Smooth muscle cell (in vitro differentiated cells): ENCODE results near the gene PRRG1. TPM values are rescaled to one million over a fixed set of nuclear protein-coding genes. Genes with fewer than 3 reads are reported as not detected.
A peak's percentile ranks its signal among the peaks of the same experiment; 100 is the strongest.

Experiments used
- DNase-seq: peaks from one replicate; lab custom pipeline; 2025; ENCODE audit not compliant: unreplicated experiment; lab: John Stamatoyannopoulos, UW
- H2AFZ ChIP-seq: fragments of 200-600 bp; sonication (generic); 2 replicates; pipeline ENCODE4 v1.6.0; 2016; ENCODE audit warnings: antibody characterized with exemption, low read depth, mild to moderate bottlenecking
- H3F3A ChIP-seq: fragments of 200-600 bp; sonication (generic); 2 replicates; pipeline ENCODE4 v1.6.0; 2017; ENCODE audit warnings: antibody characterized with exemption, low read depth
- H3K27ac ChIP-seq: fragments of 200-600 bp; sonication (generic); 2 replicates; pipeline ENCODE4 v1.5.1; 2016; ENCODE audit warnings: low read depth, mild to moderate bottlenecking
- H3K27me3 ChIP-seq: fragments of 200-600 bp; sonication (generic); 2 replicates; pipeline ENCODE4 v1.6.1; 2016; ENCODE audit warnings: low read depth, mild to moderate bottlenecking
- H3K36me3 ChIP-seq: fragments of 200-600 bp; sonication (generic); 2 replicates; pipeline ENCODE4 v1.5.1; 2016; ENCODE audit warnings: low read depth
- H3K4me1 ChIP-seq: fragments of 200-600 bp; sonication (generic); 2 replicates; pipeline ENCODE4 v1.5.1; 2016; ENCODE audit warnings: low read depth
- H3K4me2 ChIP-seq: fragments of 200-600 bp; sonication (generic); 2 replicates; pipeline ENCODE4 v1.6.0; 2016; ENCODE audit warnings: mild to moderate bottlenecking
- H3K4me3 ChIP-seq: fragments of 200-600 bp; sonication (generic); 2 replicates; pipeline ENCODE4 v1.5.1; 2016; ENCODE audit warnings: mild to moderate bottlenecking
- H3K79me2 ChIP-seq: fragments of 200-600 bp; sonication (generic); 2 replicates; pipeline ENCODE4 v1.6.0; 2016; ENCODE audit warnings: low read depth, mild to moderate bottlenecking
- H3K9ac ChIP-seq: fragments of 200-600 bp; sonication (generic); 2 replicates; pipeline ENCODE4 v1.6.0; 2016; ENCODE audit warnings: low read depth
- H3K9me3 ChIP-seq: fragments of 200-600 bp; sonication (generic); replicated peaks from 2 replicates; pipeline ENCODE4 v1.5.1; 2016; ENCODE audit warnings: low read depth
- H4K20me1 ChIP-seq: fragments of 200-600 bp; sonication (generic); 2 replicates; pipeline ENCODE4 v1.6.0; 2016; ENCODE audit warnings: low read depth
- CTCF ChIP-seq: fragments of 200-600 bp; sonication (generic); IDR thresholded peaks from 2 replicates; pipeline ENCODE4 v1.5.1; 2017; ENCODE audit warnings: borderline replicate concordance, mild to moderate bottlenecking, antibody characterized with exemption; ENCODE audit not compliant: insufficient read depth, poor library complexity, severe bottlenecking
- WGBS: methylation state at CpG from one replicate; pipeline ENCODE4 v1.1.7; 2016; ENCODE audit warnings: low lambda C conversion rate; 5-methylcytosine and 5-hydroxymethylcytosine counted together
- polyA plus RNA-seq: library from polyadenylated mRNA; unstranded; fragments of >200 nt; fragmentation: Nextera tagmentation; extraction: Ambion mirVana; gene quantifications from 2 replicates; pipeline ENCODE4 v1.2.1, GENCODE V29; 2016
- total RNA-seq: library from RNA; depleted of rRNA; stranded (reverse); fragments of >200 nt; gene quantifications from 2 replicates; pipeline ENCODE4 v1.2.3, GENCODE V29; 2014

The PRRG1 gene
- total and polyA plus RNA-seq, 2 experiments from 2014 or later, result 14.4 to 33.3 TPM

- Histone ChIP-seq H3K4me3 (no peak overlapping the region), H3K79me2 (peaks cover 74% of the 10 kb centered on the region), H3K9me3 (no peaks in the 10 kb centered on the region), H4K20me1 (peaks cover 74% of the 10 kb centered on the region), H3K27ac (no peak overlapping the region), H3K4me2 (no peak overlapping the region), H3K9ac (no peak overlapping the region), H2AFZ (no peak overlapping the region), H3K36me3 (no peaks in the 10 kb centered on the region), H3K27me3 (no peaks in the 10 kb centered on the region), H3K4me1 (no peaks in the 10 kb centered on the region), H3F3A (no peaks in the 10 kb centered on the region)
- WGBS, result 100% methylated on average over 4 of the region's 4 CpGs
- no peak for DNase-seq
- TF ChIP-seq CTCF, result no peak
Observed at GRCh38 chrX:37370499-37371141, 21.5 kb downstream of the PRRG1 start.

- Histone ChIP-seq H2AFZ (no peak overlapping the region), H3K36me3 (no peaks in the 10 kb centered on the region), H3K27me3 (no peaks in the 10 kb centered on the region), H4K20me1 (peaks cover 80% of the 10 kb centered on the region), H3K4me1 (no peaks in the 10 kb centered on the region), H3K4me3 (no peak overlapping the region), H3K9me3 (no peaks in the 10 kb centered on the region), H3F3A (no peaks in the 10 kb centered on the region), H3K27ac (peak overlapping the region; percentile 13), H3K9ac (no peak overlapping the region), H3K4me2 (no peak overlapping the region), H3K79me2 (peaks cover 72% of the 10 kb centered on the region)
- no peak for TF ChIP-seq CTCF
- 91% methylated on average over 8 of the region's 8 CpGs for whole genome bisulfite sequencing
- DNase-seq, result no peak
Observed at GRCh38 chrX:37371578-37371991, 22.4 kb downstream of the PRRG1 start.

- DNase-seq, result no peak
- no peaks in the 10 kb centered on the region for H3K9me3 ChIP-seq
- peaks cover 7% of the 10 kb centered on the region for H3K4me1 ChIP-seq
- no peak overlapping the region for H3K9ac ChIP-seq
- H4K20me1 ChIP-seq, result peaks cover 95% of the 10 kb centered on the region
- no peak for TF ChIP-seq CTCF
- no peak overlapping the region for H3K4me3 ChIP-seq
- WGBS, result 83% methylated on average over 2 of the region's 2 CpGs
- no peaks in the 10 kb centered on the region for H3F3A ChIP-seq
- peaks cover 83% of the 10 kb centered on the region for H3K79me2 ChIP-seq
- no peak overlapping the region for H3K4me2 ChIP-seq
- H3K36me3 ChIP-seq, result no peaks in the 10 kb centered on the region
- no peaks in the 10 kb centered on the region for H3K27me3 ChIP-seq
- no peak overlapping the region for H2AFZ ChIP-seq
- H3K27ac ChIP-seq, result no peak overlapping the region
Observed at GRCh38 chrX:37378404-37378803, 29.2 kb downstream of the PRRG1 start.

GRCh38 chrX:37378830-37379229 is 29.7 kb downstream of the PRRG1 start:
- Histone ChIP-seq H3K27me3 (no peaks in the 10 kb centered on the region), H3K36me3 (no peaks in the 10 kb centered on the region), H3K4me2 (no peak overlapping the region), H3K4me1 (peaks cover 7% of the 10 kb centered on the region), H3K79me2 (peaks cover 83% of the 10 kb centered on the region), H4K20me1 (peaks cover 92% of the 10 kb centered on the region), H2AFZ (no peak overlapping the region), H3F3A (no peaks in the 10 kb centered on the region), H3K9me3 (no peaks in the 10 kb centered on the region), H3K9ac (no peak overlapping the region), H3K4me3 (no peak overlapping the region), H3K27ac (no peak overlapping the region)
- WGBS, result 96% methylated on average over 1 of the region's 1 CpG
- TF ChIP-seq CTCF, result no peak
- no peak for DNase-seq
